ENCODE data around the gene DENND2D.
"Not testable (repeated sequence)": the region's sequence is repeated elsewhere in the genome, so short reads cannot be mapped to it uniquely, and the experiment has no call there.

DNA sequence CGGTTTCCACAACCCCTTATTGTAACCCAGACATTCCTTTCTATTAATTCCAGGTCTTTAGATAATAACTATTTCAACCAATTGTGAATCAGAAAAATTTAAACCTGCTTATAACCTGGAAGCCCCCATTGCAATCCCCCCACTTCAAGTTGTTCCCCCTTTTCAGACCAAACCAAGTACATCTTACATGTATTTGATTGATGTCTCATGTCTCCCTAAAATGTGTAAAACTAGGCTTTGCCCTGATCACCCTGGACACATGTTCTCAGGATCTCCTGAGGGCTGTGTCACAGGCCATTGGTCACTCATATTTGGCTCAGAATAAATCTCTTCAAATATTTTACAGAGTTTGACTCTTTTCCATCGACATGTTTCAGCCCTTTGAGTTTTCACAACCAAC is 14.8 kb upstream of the DENND2D start:
- TF ChIP-seq, protein P1, sequence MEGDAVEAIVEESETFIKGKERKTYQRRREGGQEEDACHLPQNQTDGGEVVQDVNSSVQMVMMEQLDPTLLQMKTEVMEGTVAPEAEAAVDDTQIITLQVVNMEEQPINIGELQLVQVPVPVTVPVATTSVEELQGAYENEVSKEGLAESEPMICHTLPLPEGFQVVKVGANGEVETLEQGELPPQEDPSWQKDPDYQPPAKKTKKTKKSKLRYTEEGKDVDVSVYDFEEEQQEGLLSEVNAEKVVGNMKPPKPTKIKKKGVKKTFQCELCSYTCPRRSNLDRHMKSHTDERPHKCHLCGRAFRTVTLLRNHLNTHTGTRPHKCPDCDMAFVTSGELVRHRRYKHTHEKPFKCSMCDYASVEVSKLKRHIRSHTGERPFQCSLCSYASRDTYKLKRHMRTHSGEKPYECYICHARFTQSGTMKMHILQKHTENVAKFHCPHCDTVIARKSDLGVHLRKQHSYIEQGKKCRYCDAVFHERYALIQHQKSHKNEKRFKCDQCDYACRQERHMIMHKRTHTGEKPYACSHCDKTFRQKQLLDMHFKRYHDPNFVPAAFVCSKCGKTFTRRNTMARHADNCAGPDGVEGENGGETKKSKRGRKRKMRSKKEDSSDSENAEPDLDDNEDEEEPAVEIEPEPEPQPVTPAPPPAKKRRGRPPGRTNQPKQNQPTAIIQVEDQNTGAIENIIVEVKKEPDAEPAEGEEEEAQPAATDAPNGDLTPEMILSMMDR (optimal IDR thresholded peaks at IDR 0.05 in 1 of 3, IDR thresholded peaks at IDR 0.05 in 1 of 3, conservative IDR thresholded peaks at IDR 0.05 in 1 of 3; ENCODE audit: extremely low read depth in 1 of 3, insufficient read depth in 2 of 3, low read length in 3 of 3): not testable (repeated sequence)
- TF ChIP-seq EZH2 (IDR thresholded peaks at IDR 0.05; ENCODE audit: low read length): not testable (repeated sequence)
